HCT116 (cell line): ENCODE data around the gene PCSK2. TPM values are rescaled to one million over a fixed set of nuclear protein-coding genes. Genes with fewer than 3 reads are reported as not detected.

Experiments
- ATAC-seq: fragments of 200-7000 bp; cut with Tn5 transposase; 2 replicates; pipeline ENCODE4 v1.9.1; 2020; ENCODE audit warnings: mild to moderate bottlenecking, moderate library complexity
- BruUV-seq: library from RNA; stranded (reverse); fragments of 400-500 nt; replicated peaks from 2 replicates; lab custom pipeline; 2021; lab: Mats Ljungman, UMichigan
- CTCF ChIA-PET: fragments of 300-600 bp; sonication (Branson Sonifier 250); formaldehyde crosslinking; loops from one replicate; lab custom pipeline; 2021; ENCODE audit warnings: antibody characterized with exemption; lab: Charles Lee
- POLR2A ChIA-PET: fragments of 300-600, 350-600 bp; sonication (Branson Sonifier 250); formaldehyde crosslinking; loops from one replicate; lab custom pipeline; 2021; ENCODE audit warnings: antibody characterized with exemption; lab: Charles Lee
- RAD21 ChIA-PET, 2 experiments: fragments of 300-600 bp; sonication (Branson Sonifier 250); formaldehyde crosslinking; loops; one replicate each; lab custom pipeline; 2023; ENCODE audit warnings: low total read pairs in 2 of 2; ENCODE audit not compliant: uncharacterized antibody in 2 of 2, unreplicated experiment in 2 of 2, low non-redundant PET in 1 of 2; lab: Charles Lee
- DNase-seq: peaks from one replicate; pipeline ENCODE4 v3.0.0-alpha.2; 2010; ENCODE audit warnings: low read depth, low spot score
- H2AFZ ChIP-seq: fragments of 200-600 bp; shearing (Covaris generic), sonication (generic); 2 replicates; pipeline ENCODE4 v1.6.1; 2017; ENCODE audit warnings: low read depth, mixed run types, mixed read lengths, antibody characterized with exemption, low read length; ENCODE audit not compliant: poor library complexity, severe bottlenecking
- H3K27ac ChIP-seq: 2 replicates; pipeline ENCODE4 v1.5.1; 2012; ENCODE audit warnings: low read depth, low read length
- H3K27me3 ChIP-seq: fragments of 200-600 bp; sonication (generic); 2 replicates; pipeline ENCODE4 v1.6.1; 2016; ENCODE audit warnings: mixed run types, low read length, mixed read lengths; ENCODE audit not compliant: insufficient read depth
- H3K36me3 ChIP-seq, 2 experiments: fragments of 200-500 bp in 1 of 2; fragments of 200-600 bp in 1 of 2; sonication (Bioruptor generic) in 1 of 2; sonication (generic) in 1 of 2; 2 replicates each; pipeline versions ENCODE4 v1.5.1 to v1.6.1; 2014 to 2016; ENCODE audit warnings: low read length in 2 of 2, inconsistent platforms in 1 of 2, mixed read lengths in 1 of 2, mixed run types in 1 of 2; ENCODE audit not compliant: insufficient read depth in 2 of 2, control insufficient read depth in 1 of 2
- H3K4me1 ChIP-seq, 2 experiments: fragments of 200-600 bp in 1 of 2; sonication (generic) in 1 of 2; 2 replicates each; pipeline versions ENCODE4 v1.5.1 to v1.6.1; 2012 to 2017; ENCODE audit warnings: low read length in 2 of 2, inconsistent platforms in 1 of 2, mild to moderate bottlenecking in 1 of 2, mixed read lengths in 1 of 2, mixed run types in 1 of 2, moderate library complexity in 1 of 2; ENCODE audit not compliant: insufficient read depth in 2 of 2, control insufficient read depth in 1 of 2
- H3K4me2 ChIP-seq: fragments of 200-600 bp; sonication (generic); 2 replicates; pipeline ENCODE4 v1.6.1; 2017; ENCODE audit warnings: mixed run types, low read length, mixed read lengths
- H3K4me3 ChIP-seq, 2 experiments: fragments of 200-600 bp in 1 of 2; sonication (generic) in 1 of 2; replicated peaks in 1 of 2; 2 replicates each; pipeline ENCODE4 v1.5.1; 2011 to 2016; ENCODE audit warnings: low read length in 2 of 2, control low read depth in 1 of 2, low read depth in 1 of 2, mild to moderate bottlenecking in 1 of 2, mixed read lengths in 1 of 2, mixed run types in 1 of 2
- H3K79me2 ChIP-seq: fragments of 200-600 bp; sonication (generic); 2 replicates; pipeline ENCODE4 v1.6.1; 2017; ENCODE audit warnings: mild to moderate bottlenecking, mixed run types, low read length, moderate library complexity, mixed read lengths; ENCODE audit not compliant: insufficient read depth
- H3K9ac ChIP-seq: fragments of 200-600 bp; sonication (generic); 2 replicates; pipeline ENCODE4 v1.6.1; 2016; ENCODE audit warnings: low read length, mixed read lengths
- H3K9me2 ChIP-seq: fragments of 200-600 bp; sonication (generic), shearing (Covaris generic); 2 replicates; pipeline ENCODE4 v1.6.1; 2017; ENCODE audit warnings: mixed run types, mild to moderate bottlenecking, moderate library complexity; ENCODE audit not compliant: insufficient read depth
- H3K9me3 ChIP-seq, 2 experiments: fragments of 200-500 bp in 1 of 2; fragments of 200-600 bp in 1 of 2; sonication (Bioruptor generic) in 1 of 2; sonication (generic) in 1 of 2; 2 replicates each; pipeline ENCODE4 v1.6.1; 2014 to 2017; ENCODE audit warnings: low read length in 2 of 2, mixed read lengths in 2 of 2, inconsistent platforms in 1 of 2, low read depth in 1 of 2, mild to moderate bottlenecking in 1 of 2, mixed run types in 1 of 2, moderate library complexity in 1 of 2; ENCODE audit not compliant: control insufficient read depth in 1 of 2, insufficient read depth in 1 of 2
- H4K20me1 ChIP-seq: fragments of 200-600 bp; sonication (generic), shearing (Covaris generic); 2 replicates; pipeline ENCODE4 v1.6.1; 2017; ENCODE audit warnings: mixed run types, mild to moderate bottlenecking, moderate library complexity; ENCODE audit not compliant: insufficient read depth
- ATF3 ChIP-seq: IDR thresholded peaks from 2 replicates; pipeline ENCODE4 v1.6.1; 2012
- CBX3 ChIP-seq: IDR thresholded peaks from 2 replicates; pipeline ENCODE4 v1.6.1; 2012; ENCODE audit warnings: low read depth
- CEBPB ChIP-seq: IDR thresholded peaks from 2 replicates; pipeline ENCODE4 v1.6.1; 2012; ENCODE audit warnings: low read depth
- EGR1 ChIP-seq: IDR thresholded peaks from 2 replicates; pipeline ENCODE4 v1.6.1; 2012; ENCODE audit warnings: low read depth
- EZH2 ChIP-seq: fragments of 200-600 bp; sonication (generic); IDR thresholded peaks from 2 replicates; pipeline ENCODE4 v1.6.1; 2017; ENCODE audit warnings: antibody characterized with exemption, mixed run types
- EZH2phosphoT487 ChIP-seq: fragments of 200-600 bp; IDR thresholded peaks from 2 replicates; pipeline ENCODE4 v1.6.1; 2018; ENCODE audit warnings: antibody characterized with exemption, borderline replicate concordance
- FOSL1 ChIP-seq: IDR thresholded peaks from 2 replicates; pipeline ENCODE4 v1.6.1; 2012; ENCODE audit warnings: low read depth
- JUND ChIP-seq: IDR thresholded peaks from 2 replicates; pipeline ENCODE4 v1.6.1; 2012
- MAX ChIP-seq: IDR thresholded peaks from 2 replicates; pipeline ENCODE4 v1.6.1; 2012
- POLR2A ChIP-seq: IDR thresholded peaks from 2 replicates; pipeline ENCODE4 v1.7.0; 2011; ENCODE audit warnings: borderline replicate concordance; ENCODE audit not compliant: insufficient read depth, insufficient read length; ENCODE audit errors: extremely low read depth
- POLR2AphosphoS5 ChIP-seq: IDR thresholded peaks from 2 replicates; pipeline ENCODE4 v1.6.1; 2011; ENCODE audit warnings: mild to moderate bottlenecking, low read depth, low read length, moderate library complexity
- RAD21 ChIP-seq: IDR thresholded peaks from 2 replicates; pipeline ENCODE4 v1.6.1; 2012; ENCODE audit warnings: low read depth, mild to moderate bottlenecking
- SIN3A ChIP-seq: IDR thresholded peaks from 2 replicates; pipeline ENCODE4 v1.6.1; 2012; ENCODE audit warnings: low read depth
- SP1 ChIP-seq: IDR thresholded peaks from 2 replicates; pipeline ENCODE4 v1.6.1; 2012; ENCODE audit warnings: low read depth
- TCF7L2 ChIP-seq: IDR thresholded peaks from 2 replicates; pipeline ENCODE4 v1.7.0; 2011; ENCODE audit warnings: borderline replicate concordance, inconsistent platforms; ENCODE audit not compliant: insufficient read depth, insufficient read length; ENCODE audit errors: extremely low read depth
- YY1 ChIP-seq: IDR thresholded peaks from 2 replicates; pipeline ENCODE4 v1.6.1; 2011; ENCODE audit warnings: low read length, low read depth, moderate library complexity, mild to moderate bottlenecking; ENCODE audit not compliant: insufficient replicate concordance; ENCODE audit errors: extremely low read depth
- ZFX ChIP-seq: fragments of 450-650 bp; IDR thresholded peaks from 2 replicates; pipeline ENCODE4 v1.6.1; 2017
- ZNF274 ChIP-seq: fragments of 200-500 bp; sonication (Bioruptor generic); IDR thresholded peaks from 2 replicates; pipeline ENCODE4 v1.6.1; 2014; ENCODE audit warnings: mild to moderate bottlenecking, low read depth, low read length, inconsistent platforms
- intact Hi-C: fragments of 100-400 bp; cut with micrococcal nuclease; formaldehyde crosslinking; loops from 2 replicates; pipeline ENCODE4 v1.10.0; 2022
- total RNA-seq: library from RNA; stranded (reverse); gene quantifications from one replicate; pipeline ENCODE4 v1.2.1, GENCODE V29; 2021; ENCODE audit not compliant: unreplicated experiment
- TF ChIP-seq, protein P1 (sequence below): IDR thresholded peaks from 2 replicates; pipeline ENCODE4 v1.6.1; 2011; ENCODE audit warnings: mild to moderate bottlenecking, low read length, moderate library complexity; ENCODE audit not compliant: insufficient replicate concordance; ENCODE audit errors: extremely low read depth
- TF ChIP-seq, protein P2 (sequence below): IDR thresholded peaks from 2 replicates; pipeline ENCODE4 v1.6.1; 2012; ENCODE audit warnings: low read depth

PCSK2 gene
- total RNA-seq, 1 experiment from 2014 or later = not detected

DNA sequence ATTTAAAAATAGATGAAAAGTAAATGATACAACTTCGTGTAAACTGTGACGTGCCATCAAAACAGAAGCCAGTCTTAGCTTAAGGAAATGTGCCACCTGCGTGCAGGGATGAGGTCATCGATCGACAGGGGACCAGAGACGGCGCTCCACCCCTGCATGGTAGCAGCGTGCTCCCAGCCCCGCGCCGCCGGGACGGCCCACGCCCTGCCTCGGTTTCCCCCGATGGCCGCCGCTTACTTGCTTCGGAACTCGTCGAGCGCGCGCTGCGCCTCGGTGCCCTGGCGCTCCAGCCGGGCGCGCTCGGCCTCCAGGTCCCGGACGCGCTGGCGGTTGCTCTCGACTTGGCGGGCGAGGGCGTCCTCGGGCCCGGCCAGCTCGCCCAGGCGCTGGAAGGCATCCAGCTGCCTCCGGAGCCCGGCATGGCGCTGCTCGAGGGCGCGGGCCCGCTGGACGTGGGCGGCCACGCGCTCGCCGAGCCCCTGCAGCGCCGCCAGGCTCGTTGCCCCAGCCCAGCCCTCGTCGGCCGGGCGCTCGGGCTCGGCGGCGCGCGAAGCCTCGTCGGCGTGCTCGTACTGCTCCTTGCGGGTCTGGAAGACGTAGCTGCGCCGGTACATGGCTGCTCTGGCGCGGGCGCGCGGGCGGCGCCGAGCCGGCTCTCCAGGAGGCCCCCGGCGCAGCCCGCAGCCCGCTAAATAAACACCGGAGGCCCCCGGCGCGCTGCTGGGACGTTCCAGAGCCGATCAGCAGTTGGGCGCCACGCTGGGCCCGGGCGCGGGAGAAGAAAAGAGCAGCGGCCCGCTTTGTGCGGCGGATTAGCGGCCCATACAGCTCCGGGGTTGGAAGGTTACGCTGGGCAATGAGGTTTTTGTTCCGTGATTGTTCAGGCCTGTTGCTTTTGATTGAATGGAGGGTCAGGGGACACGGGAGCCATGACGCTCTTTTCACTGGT is 304.1 kb downstream of the PCSK2 start, which contains the start of gene BFSP1:
Gene BFSP1 (minus strand): TSS at position 664 of the 949 bp plus-strand sequence. CDS start 50 bp downstream, at position 614.
- Histone ChIP-seq H3K27ac (peak within 1 kb of the TSS; percentile 61), H3K4me3 (peak within 1 kb of the TSS; percentile 41 to 51), H2AFZ (peak within 1 kb of the TSS; percentile 57), H3K4me2 (peak within 1 kb of the TSS; percentile 67), H3K79me2 (no peaks in the 10 kb centered on the region), H3K27me3 (no peaks in the 10 kb centered on the region), H3K9me3 (no peaks in the 10 kb centered on the region), H3K9ac (peak within 1 kb of the TSS; percentile 58), H3K36me3 (no peaks in the 10 kb centered on the region), H4K20me1 (no peaks in the 10 kb centered on the region), H3K9me2 (no peaks in the 10 kb centered on the region), H3K4me1 (peaks cover 16 to 27% of the 10 kb centered on the region in 2 experiments)
- intact Hi-C loops = loop anchor here (10.0 kb wide), 1 partner anchor 464 kb away; no protein-coding TSS in a partner anchor
- ChIA-PET RAD21 (interaction anchor here in 1 of 2 experiments (0.7 kb wide), 1 partner anchor 594 kb away, joined by 9 read pairs; no protein-coding TSS in a partner anchor), POLR2A (interaction anchor here (0.8 kb wide), 1 partner anchor 39 kb away, joined by 4 read pairs; the partner anchor contains the start of gene DSTN), CTCF (interaction anchor here (1.4 kb wide), 1 partner anchor 118 kb away, joined by 3 read pairs; no protein-coding TSS in a partner anchor)
- no TSS peak for BruUV-seq
- DNase-seq (no peak), ATAC-seq (peak; percentile 74)
- TF ChIP-seq CEBPB = no peak
- TF ChIP-seq EZH2phosphoT487 = no peak
- TF ChIP-seq SP1 = no peak
- no peak for TF ChIP-seq POLR2AphosphoS5
- no peak for TF ChIP-seq ATF3
- TF ChIP-seq POLR2A = no peak
- no peak for TF ChIP-seq EZH2
- TF ChIP-seq, protein P1, sequence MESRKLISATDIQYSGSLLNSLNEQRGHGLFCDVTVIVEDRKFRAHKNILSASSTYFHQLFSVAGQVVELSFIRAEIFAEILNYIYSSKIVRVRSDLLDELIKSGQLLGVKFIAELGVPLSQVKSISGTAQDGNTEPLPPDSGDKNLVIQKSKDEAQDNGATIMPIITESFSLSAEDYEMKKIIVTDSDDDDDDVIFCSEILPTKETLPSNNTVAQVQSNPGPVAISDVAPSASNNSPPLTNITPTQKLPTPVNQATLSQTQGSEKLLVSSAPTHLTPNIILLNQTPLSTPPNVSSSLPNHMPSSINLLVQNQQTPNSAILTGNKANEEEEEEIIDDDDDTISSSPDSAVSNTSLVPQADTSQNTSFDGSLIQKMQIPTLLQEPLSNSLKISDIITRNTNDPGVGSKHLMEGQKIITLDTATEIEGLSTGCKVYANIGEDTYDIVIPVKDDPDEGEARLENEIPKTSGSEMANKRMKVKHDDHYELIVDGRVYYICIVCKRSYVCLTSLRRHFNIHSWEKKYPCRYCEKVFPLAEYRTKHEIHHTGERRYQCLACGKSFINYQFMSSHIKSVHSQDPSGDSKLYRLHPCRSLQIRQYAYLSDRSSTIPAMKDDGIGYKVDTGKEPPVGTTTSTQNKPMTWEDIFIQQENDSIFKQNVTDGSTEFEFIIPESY = no peak
- peak; percentile 56 for TF ChIP-seq MAX
- TF ChIP-seq ZNF274 = no peak
- TF ChIP-seq FOSL1 = no peak
- TF ChIP-seq CBX3 = peak; percentile 15; the same call in 1 of the 2 replicates
- TF ChIP-seq, protein P2, sequence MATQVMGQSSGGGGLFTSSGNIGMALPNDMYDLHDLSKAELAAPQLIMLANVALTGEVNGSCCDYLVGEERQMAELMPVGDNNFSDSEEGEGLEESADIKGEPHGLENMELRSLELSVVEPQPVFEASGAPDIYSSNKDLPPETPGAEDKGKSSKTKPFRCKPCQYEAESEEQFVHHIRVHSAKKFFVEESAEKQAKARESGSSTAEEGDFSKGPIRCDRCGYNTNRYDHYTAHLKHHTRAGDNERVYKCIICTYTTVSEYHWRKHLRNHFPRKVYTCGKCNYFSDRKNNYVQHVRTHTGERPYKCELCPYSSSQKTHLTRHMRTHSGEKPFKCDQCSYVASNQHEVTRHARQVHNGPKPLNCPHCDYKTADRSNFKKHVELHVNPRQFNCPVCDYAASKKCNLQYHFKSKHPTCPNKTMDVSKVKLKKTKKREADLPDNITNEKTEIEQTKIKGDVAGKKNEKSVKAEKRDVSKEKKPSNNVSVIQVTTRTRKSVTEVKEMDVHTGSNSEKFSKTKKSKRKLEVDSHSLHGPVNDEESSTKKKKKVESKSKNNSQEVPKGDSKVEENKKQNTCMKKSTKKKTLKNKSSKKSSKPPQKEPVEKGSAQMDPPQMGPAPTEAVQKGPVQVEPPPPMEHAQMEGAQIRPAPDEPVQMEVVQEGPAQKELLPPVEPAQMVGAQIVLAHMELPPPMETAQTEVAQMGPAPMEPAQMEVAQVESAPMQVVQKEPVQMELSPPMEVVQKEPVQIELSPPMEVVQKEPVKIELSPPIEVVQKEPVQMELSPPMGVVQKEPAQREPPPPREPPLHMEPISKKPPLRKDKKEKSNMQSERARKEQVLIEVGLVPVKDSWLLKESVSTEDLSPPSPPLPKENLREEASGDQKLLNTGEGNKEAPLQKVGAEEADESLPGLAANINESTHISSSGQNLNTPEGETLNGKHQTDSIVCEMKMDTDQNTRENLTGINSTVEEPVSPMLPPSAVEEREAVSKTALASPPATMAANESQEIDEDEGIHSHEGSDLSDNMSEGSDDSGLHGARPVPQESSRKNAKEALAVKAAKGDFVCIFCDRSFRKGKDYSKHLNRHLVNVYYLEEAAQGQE = no peak
- no peak for TF ChIP-seq TCF7L2
- TF ChIP-seq RAD21 = no peak
- no peak for TF ChIP-seq SIN3A
- TF ChIP-seq EGR1 = no peak
- peak; percentile 83 for TF ChIP-seq ZFX
- no peak for TF ChIP-seq YY1
- no peak for TF ChIP-seq JUND
